Skin of body (tissue), 2 donors: ENCODE results near the gene CNTN1. TPM values are rescaled to one million over a fixed set of nuclear protein-coding genes. Genes with fewer than 3 reads are reported as not detected.
"Not testable (repeated sequence)": the region's sequence is repeated elsewhere in the genome, so short reads cannot be mapped to it uniquely, and the experiment has no call there.

Source experiments
- DNase-seq: peaks from one replicate; lab custom pipeline; 2025; lab: John Stamatoyannopoulos, UW
- total RNA-seq: library from RNA; depleted of rRNA; stranded (reverse); fragments of >200 nt; gene quantifications from one replicate; pipeline ENCODE4 v1.2.3, GENCODE V29; 2014

Gene CNTN1
- total RNA-seq, 1 donor from 2014 or later, result 28.9 TPM

GRCh38 chr12:41026151-41026550 lies 333.9 kb downstream of the CNTN1 start:
- no peak for DNase-seq

DNA sequence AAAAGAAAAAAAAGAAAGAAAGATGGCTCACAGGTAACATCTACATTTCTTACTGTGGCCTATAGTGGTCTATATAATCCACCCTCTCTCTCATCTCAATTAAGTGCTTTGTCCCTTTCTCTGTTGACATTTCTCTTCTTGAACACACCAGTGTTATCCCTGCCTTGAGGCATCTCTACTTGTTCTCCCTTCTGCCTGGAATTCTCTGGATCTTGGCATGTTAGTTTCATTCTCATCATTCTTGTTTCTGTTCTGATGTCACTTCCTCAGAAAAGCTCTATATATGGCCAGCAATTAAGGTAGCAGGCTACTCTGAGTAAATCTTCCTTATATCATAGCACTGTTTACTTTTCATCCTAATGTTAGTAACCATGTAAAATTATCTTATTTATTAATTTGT lies 340.1 kb downstream of the CNTN1 start:
- no peak for DNase-seq

DNA sequence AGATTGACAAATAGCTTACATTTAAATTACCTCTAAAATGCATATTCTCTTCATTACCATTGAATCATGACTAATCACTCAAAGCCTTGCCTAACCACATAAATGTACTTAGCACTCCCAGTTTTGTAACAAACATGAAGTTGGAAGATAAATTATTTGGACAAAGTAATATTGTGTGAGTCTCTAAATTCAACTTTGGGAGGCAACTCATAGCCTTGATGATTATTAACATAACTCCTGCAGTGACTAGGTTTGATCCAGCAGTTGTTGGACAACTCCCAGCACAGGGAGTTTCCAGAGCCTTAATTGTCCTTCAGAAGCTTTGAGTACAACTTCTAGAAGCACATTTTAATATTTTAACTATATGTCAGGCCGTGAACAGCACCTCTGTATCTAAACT lies 342.4 kb downstream of the CNTN1 start:
- no peak for DNase-seq

- DNase-seq, result no peak
Measured at GRCh38 chr12:41039461-41039860, 347.2 kb downstream of the CNTN1 start.

GRCh38 chr12:41045509-41045908 lies 353.3 kb downstream of the CNTN1 start:
- DNase-seq, result no peak

DNA sequence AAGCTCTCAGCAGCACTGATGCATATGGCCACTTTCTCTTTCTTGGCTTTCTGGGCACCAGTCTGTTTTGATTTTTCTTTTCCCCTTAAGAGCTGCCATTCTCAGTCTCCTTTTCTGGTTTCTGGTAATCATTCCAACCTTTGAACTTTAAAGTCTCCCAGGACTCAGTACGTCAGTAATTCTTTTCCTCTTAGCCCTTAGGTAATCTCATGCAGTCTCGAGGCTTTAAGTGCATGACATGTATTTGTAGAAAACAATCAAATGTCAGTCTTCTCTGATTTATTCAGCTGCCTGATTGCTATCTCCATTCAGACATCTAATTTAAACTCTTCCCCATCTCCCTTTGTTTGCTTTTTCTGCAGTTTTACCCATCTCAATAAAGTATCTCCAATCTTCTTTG lies 356.8 kb downstream of the CNTN1 start:
- no peak for DNase-seq

GRCh38 chr12:41051954-41052353 lies 359.7 kb downstream of the CNTN1 start:
- DNase-seq, result no peak

GRCh38 chr12:41052441-41052840 lies 360.2 kb downstream of the CNTN1 start:
- no peak for DNase-seq

GRCh38 chr12:41053046-41053445 lies 360.8 kb downstream of the CNTN1 start:
- no peak for DNase-seq

DNA sequence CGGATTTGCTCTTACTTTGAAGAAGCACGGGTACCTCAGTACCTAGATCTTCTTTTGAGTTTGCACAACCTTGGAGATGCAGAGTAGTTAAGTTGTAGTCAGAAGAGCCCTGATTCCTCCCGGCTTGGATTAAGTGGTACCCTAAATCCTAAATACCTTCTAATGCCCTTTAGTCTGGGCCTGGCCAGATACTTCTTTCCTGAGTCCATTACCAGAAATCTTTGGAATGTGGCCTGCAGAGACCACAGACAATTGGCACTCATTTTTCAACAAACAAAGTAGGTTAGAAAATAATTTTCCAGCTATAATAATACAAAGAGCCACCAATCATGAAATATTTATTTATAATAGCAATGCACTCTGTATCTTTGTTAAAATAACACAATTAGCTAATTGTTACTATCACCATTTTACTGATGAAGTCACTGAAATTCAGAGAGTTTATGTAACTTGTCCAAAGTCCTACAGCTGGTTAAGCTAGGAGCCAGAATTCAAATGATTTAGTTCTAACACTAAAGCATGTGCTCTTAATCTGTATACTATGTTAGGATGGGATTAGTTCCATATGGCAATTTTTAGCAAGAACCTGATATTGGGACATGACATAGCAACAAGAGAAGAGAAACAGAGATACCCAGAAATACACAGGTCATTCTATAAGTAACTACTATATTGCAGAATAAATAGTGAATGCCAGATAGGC lies 363.8 kb downstream of the CNTN1 start:
- DNase-seq, result peak; percentile 45

- no peak for DNase-seq
Measured at GRCh38 chr12:41058266-41058665, 366.0 kb downstream of the CNTN1 start.

GRCh38 chr12:41061192-41061591 lies 369.0 kb downstream of the CNTN1 start:
- DNase-seq, result no peak

DNA sequence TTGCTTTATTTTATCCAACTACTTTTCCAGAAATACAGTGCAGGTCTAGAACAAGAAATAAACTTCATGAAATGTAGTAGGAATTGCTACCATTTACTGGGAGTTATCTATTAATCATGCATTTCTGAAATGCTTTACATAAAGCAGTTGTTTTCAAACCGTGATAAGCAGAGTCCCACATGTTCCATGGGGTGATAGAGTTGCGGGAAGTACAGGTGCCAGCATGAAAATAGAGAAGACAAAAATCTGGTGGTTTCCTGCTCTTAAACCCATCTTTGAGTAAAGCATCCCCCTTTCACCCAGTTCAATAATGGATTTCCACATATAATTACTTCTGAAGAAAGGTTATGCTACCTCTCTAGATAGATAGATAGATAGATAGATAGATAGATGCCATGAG lies 372.2 kb downstream of the CNTN1 start:
- no peak for DNase-seq

GRCh38 chr12:41067941-41068645 lies 375.9 kb downstream of the CNTN1 start:
- DNase-seq, result no peak

DNA sequence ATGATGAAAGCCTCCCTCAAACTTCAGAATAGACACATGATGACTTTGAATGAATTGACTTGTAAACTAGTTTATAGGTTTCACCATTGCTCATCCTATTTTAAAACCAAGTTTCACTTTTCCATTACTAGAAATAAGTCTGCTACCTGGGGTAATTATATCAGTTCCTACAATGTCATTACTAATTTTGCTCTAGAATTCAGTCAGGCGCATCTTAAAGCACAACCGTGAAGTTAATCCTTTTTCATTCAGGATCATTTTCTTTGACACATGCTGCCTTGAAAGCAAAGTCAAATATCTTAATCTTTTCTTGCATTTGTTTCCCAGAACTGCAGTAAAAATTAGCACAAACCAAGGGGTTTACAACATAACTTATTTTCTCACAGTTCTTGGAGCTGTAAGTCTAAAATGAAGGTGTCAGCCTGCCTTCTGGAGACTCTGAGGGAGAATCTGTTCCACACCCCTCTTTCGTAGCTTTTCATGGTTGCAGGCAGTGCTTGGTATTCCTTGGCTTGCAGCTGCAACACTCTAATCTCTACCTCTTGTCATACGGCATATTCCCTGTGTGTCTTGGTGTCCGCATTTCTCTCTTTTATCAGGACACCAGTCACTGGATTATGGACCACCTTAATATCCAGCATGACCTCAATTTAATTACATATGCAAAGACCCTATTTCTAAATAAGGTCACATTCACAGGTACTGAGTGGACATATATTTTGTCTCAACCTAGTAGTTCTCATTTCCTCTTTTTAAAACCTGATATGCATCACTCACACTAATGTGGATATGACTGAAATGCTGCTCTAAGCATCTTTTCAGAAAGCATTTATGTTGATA lies 381.6 kb downstream of the CNTN1 start:
- DNase-seq, result no peak

- no peak for DNase-seq
Measured at GRCh38 chr12:41074473-41074769, 382.2 kb downstream of the CNTN1 start.

GRCh38 chr12:41076114-41076513 lies 383.9 kb downstream of the CNTN1 start:
- DNase-seq, result no peak

DNA sequence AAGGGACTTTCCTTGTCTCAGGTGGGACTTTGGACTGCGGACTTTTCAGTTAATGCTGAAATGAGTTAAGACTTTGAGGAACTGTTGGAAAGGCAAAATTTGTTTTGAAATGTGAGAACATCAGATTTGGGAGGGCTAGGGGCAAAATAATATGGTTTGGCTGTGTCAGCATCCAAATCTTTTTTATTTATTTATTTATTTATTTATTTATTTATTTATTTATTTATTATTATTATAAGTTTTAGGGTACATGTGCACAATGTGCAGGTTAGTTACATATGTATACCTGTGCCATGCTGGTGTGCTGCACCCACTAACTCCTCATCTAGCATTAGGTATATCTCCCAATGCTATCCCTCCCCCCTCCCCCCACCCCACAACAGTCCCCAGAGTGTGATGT lies 389.0 kb downstream of the CNTN1 start:
- not testable (repeated sequence) for DNase-seq

DNA sequence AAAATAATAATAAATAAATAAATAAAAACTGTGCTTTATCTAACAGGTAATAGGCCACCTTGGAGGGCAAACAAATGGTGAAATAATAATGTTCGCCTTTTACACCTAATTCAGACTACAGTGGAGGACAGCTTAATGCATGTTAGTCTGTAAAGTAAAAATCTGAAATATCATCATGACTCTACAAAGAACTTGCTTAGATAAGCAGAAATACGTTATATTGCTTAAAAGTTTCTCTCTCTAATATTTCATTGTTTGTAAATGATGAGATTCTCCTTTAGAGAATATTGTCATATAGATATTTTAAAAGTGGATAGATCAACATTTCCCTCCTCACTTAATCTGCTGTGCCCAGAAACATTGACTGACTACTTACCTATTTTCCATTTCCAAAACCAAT lies 397.2 kb downstream of the CNTN1 start:
- DNase-seq, result no peak

DNA sequence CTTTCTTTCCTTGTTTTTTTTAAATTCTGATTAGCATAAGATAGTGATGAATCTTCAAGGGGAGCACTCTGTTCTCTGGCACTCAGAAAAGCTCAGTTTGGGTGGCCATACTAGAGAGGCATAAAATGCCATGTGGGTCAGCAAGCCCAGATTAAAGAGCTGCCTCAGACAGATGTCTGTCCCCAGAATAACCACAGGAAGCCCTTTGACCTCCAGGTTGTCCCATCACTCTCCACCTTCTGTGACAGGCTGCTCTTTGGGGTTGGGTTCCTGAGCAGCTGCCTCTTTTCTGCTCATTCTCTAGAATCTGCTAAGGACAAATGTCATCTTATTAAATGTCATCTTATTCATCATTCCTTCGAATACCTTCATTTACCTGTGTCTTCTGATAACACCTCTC lies 399.9 kb downstream of the CNTN1 start:
- DNase-seq, result no peak

DNA sequence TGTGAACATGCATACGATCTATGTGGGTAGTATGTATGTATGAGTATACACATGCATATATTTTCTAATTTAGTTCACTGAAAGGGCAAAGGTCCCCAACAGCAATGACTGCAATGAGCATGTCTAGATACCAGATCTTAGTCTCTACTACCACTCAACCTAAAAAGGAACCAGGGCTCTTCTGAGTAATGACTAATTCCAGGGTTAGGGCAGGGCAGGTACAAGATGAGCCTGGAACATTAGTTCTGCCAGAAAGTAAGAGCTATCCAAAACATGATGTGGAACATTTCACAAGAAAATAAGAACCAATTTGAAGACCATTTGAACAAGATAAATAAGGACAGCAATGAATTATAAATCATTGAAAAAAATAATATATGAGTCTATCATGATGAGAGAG lies 404.6 kb downstream of the CNTN1 start:
- no peak for DNase-seq

GRCh38 chr12:41100572-41100971 lies 408.3 kb downstream of the CNTN1 start:
- no peak for DNase-seq

GRCh38 chr12:41101806-41102205 lies 409.6 kb downstream of the CNTN1 start:
- DNase-seq, result no peak
